DOHH2 (cell line): ENCODE data around the gene TXLNG.

Source experiments
- H3F3A ChIP-seq: fragments of 200-600 bp; sonication (generic), shearing (Covaris generic); 2 replicates; pipeline ENCODE4 v1.6.0; 2016; ENCODE audit warnings: antibody characterized with exemption, mild to moderate bottlenecking; ENCODE audit not compliant: control insufficient read depth, insufficient read depth
- H3K27ac ChIP-seq: fragments of 200-600 bp; sonication (generic); 2 replicates; pipeline ENCODE4 v1.5.1; 2014; ENCODE audit warnings: low read depth, mild to moderate bottlenecking, low read length, moderate library complexity
- H3K27me3 ChIP-seq: fragments of 200-600 bp; sonication (generic); 2 replicates; pipeline ENCODE4 v1.6.1; 2014; ENCODE audit warnings: mild to moderate bottlenecking, low read length, mixed read lengths; ENCODE audit not compliant: control insufficient read depth
- H3K36me3 ChIP-seq: fragments of 200-600 bp; sonication (generic); 2 replicates; pipeline ENCODE4 v1.6.1; 2014; ENCODE audit warnings: mild to moderate bottlenecking, low read length, moderate library complexity, mixed read lengths; ENCODE audit not compliant: control insufficient read depth
- H3K4me1 ChIP-seq: fragments of 200-600 bp; sonication (generic); 2 replicates; pipeline ENCODE4 v1.6.1; 2014; ENCODE audit warnings: mild to moderate bottlenecking, low read length, mixed read lengths; ENCODE audit not compliant: control insufficient read depth
- H3K4me2 ChIP-seq: fragments of 200-600 bp; sonication (generic); 2 replicates; pipeline ENCODE4 v1.6.0; 2014; ENCODE audit warnings: mild to moderate bottlenecking, low read length, moderate library complexity
- H3K4me3 ChIP-seq: fragments of 200-600 bp; sonication (generic); 2 replicates; pipeline ENCODE4 v1.5.1; 2014; ENCODE audit warnings: mild to moderate bottlenecking, low read length, mixed read lengths
- H3K79me2 ChIP-seq: fragments of 200-600 bp; sonication (generic); 2 replicates; pipeline ENCODE4 v1.6.1; 2014; ENCODE audit warnings: mild to moderate bottlenecking, low read length, mixed read lengths; ENCODE audit not compliant: control insufficient read depth
- H3K9me2 ChIP-seq: fragments of 200-600 bp; sonication (generic); replicated peaks from 2 replicates; pipeline ENCODE4 v1.6.1; 2014; ENCODE audit warnings: mild to moderate bottlenecking, low read length, mixed read lengths; ENCODE audit not compliant: control insufficient read depth
- H3K9me3 ChIP-seq: fragments of 200-600 bp; sonication (generic); 2 replicates; pipeline ENCODE4 v1.6.1; 2014; ENCODE audit warnings: antibody characterized with exemption, low read length, mixed read lengths; ENCODE audit not compliant: control insufficient read depth, insufficient read depth
- H4K20me1 ChIP-seq: fragments of 200-600 bp; sonication (generic); 2 replicates; pipeline ENCODE4 v1.6.0; 2014; ENCODE audit warnings: low read depth, mild to moderate bottlenecking, antibody characterized with exemption, low read length, moderate library complexity; ENCODE audit not compliant: control insufficient read depth, insufficient read depth
- EZH2phosphoT487 ChIP-seq: fragments of 200-600 bp; sonication (generic); IDR thresholded peaks from 2 replicates; pipeline ENCODE4 v1.6.1; 2017; ENCODE audit warnings: borderline replicate concordance, mild to moderate bottlenecking, antibody characterized with exemption, low read length, moderate library complexity, mixed read lengths
- TF ChIP-seq, protein P1 (sequence below): fragments of 200-600 bp; sonication (generic); IDR thresholded peaks from one replicate; pipeline ENCODE4 v1.5.1; 2014; ENCODE audit warnings: antibody characterized with exemption, mild to moderate bottlenecking, low read depth, low read length; ENCODE audit not compliant: poor library complexity, severe bottlenecking

TXLNG gene

GRCh38 chrX:16828124-16828908 lies 42.0 kb downstream of the TXLNG start:
- Histone ChIP-seq H4K20me1 (no peaks in the 10 kb centered on the region), H3K79me2 (peaks cover 7% of the 10 kb centered on the region; the same call in 1 of the 2 replicates), H3K9me2 (no peaks in the 10 kb centered on the region), H3K36me3 (peaks cover 83% of the 10 kb centered on the region), H3K27ac (no peak overlapping the region), H3K4me2 (no peak overlapping the region), H3K4me1 (peaks cover 7% of the 10 kb centered on the region; the same call in 1 of the 2 replicates), H3K9me3 (no peaks in the 10 kb centered on the region), H3F3A (no peaks in the 10 kb centered on the region), H3K27me3 (no peaks in the 10 kb centered on the region), H3K4me3 (no peak overlapping the region)
- TF ChIP-seq, protein P1, sequence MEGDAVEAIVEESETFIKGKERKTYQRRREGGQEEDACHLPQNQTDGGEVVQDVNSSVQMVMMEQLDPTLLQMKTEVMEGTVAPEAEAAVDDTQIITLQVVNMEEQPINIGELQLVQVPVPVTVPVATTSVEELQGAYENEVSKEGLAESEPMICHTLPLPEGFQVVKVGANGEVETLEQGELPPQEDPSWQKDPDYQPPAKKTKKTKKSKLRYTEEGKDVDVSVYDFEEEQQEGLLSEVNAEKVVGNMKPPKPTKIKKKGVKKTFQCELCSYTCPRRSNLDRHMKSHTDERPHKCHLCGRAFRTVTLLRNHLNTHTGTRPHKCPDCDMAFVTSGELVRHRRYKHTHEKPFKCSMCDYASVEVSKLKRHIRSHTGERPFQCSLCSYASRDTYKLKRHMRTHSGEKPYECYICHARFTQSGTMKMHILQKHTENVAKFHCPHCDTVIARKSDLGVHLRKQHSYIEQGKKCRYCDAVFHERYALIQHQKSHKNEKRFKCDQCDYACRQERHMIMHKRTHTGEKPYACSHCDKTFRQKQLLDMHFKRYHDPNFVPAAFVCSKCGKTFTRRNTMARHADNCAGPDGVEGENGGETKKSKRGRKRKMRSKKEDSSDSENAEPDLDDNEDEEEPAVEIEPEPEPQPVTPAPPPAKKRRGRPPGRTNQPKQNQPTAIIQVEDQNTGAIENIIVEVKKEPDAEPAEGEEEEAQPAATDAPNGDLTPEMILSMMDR, result no peak
- TF ChIP-seq EZH2phosphoT487, result no peak

- no peaks in the 10 kb centered on the region for H4K20me1 ChIP-seq
- TF ChIP-seq, protein P1, result no peak
- TF ChIP-seq EZH2phosphoT487, result no peak
- H3K4me2 ChIP-seq, result no peak overlapping the region
- peaks cover 92% of the 10 kb centered on the region for H3K36me3 ChIP-seq
- no peaks in the 10 kb centered on the region for H3K27me3 ChIP-seq
- H3K27ac ChIP-seq, result no peak overlapping the region
- no peaks in the 10 kb centered on the region for H3K4me1 ChIP-seq
- H3F3A ChIP-seq, result no peaks in the 10 kb centered on the region
- no peaks in the 10 kb centered on the region; the same call in 1 of the 2 replicates for H3K79me2 ChIP-seq
- H3K4me3 ChIP-seq, result no peak overlapping the region
- no peaks in the 10 kb centered on the region for H3K9me3 ChIP-seq
- H3K9me2 ChIP-seq, result no peaks in the 10 kb centered on the region
These were observed 46.0 kb downstream of the TXLNG start for GRCh38 chrX:16832301-16832700.

DNA sequence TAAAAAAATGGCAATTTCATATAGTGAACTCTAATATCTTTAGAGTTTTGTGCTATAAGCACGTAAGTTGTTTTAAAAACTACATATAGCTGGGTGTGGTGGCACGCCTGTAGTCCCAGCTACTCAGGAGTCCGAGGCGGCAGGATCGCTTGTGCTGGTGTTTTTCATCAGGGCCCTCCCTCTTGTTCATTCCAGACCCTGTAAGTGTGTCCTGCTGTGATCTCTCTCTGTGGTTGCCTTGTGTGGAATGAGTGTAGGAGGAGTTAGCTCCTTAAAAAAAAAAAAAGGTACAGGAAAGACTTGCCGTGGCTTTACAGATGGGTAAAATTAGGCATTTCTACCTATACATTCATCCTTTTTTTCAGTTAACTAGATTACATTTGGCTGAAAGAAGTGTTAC lies 48.5 kb downstream of the TXLNG start:
- TF ChIP-seq, protein P1, result no peak
- no peak for TF ChIP-seq EZH2phosphoT487
- H3K27ac ChIP-seq, result no peak overlapping the region
- H3F3A ChIP-seq, result 0 out of 2 replicates have a peak, but pooled peaks cover 9% of the 10 kb centered on the region
- H3K4me2 ChIP-seq, result no peak overlapping the region
- no peaks in the 10 kb centered on the region for H3K27me3 ChIP-seq
- peaks cover 93% of the 10 kb centered on the region for H3K36me3 ChIP-seq
- no peaks in the 10 kb centered on the region for H3K9me2 ChIP-seq
- no peaks in the 10 kb centered on the region for H4K20me1 ChIP-seq
- no peaks in the 10 kb centered on the region for H3K4me1 ChIP-seq
- no peak overlapping the region for H3K4me3 ChIP-seq
- no peaks in the 10 kb centered on the region for H3K9me3 ChIP-seq
- no peaks in the 10 kb centered on the region for H3K79me2 ChIP-seq
